ENCODE measurements around the gene RBM38.
"Not testable (repeated sequence)": the region's sequence is repeated elsewhere in the genome, so short reads cannot be mapped to it uniquely, and the experiment has no call there.

DNA sequence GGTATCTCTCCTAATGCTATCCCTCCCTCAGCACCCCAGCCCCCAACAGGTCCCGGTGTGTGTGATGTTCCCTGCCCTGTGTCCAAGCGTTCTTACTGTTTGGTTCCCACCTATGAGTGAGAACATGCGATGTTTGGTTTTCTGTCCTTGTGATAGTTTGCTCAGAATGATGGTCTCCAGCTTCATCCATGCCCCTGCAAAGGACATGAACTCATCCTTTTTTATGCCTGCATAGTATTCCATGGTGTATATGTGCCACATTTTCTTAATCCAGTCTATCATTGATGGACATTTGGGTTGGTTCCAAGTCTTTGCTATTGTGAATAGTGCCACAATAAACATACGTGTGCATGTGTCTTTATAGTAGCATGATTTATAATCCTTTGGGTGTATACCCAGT, 28.3 kb downstream of the RBM38 start:
- TF ChIP-seq MXI1 (IDR thresholded peaks at IDR 0.05; ENCODE audit: low read depth, low read length); EGR1 (IDR thresholded peaks at IDR 0.05; ENCODE audit: borderline replicate concordance in 1 of 2, low read depth in 2 of 2, low read length in 2 of 2); POLR2A (IDR thresholded peaks at IDR 0.05; ENCODE audit: low read depth, low read length); RBBP5 (conservative IDR thresholded peaks at IDR 0.05); NR2C2 (IDR thresholded peaks at IDR 0.05; ENCODE audit: borderline replicate concordance, control insufficient read depth, insufficient read length, low read depth); CREB1 (IDR thresholded peaks at IDR 0.05; ENCODE audit: low read depth); POLR2AphosphoS2 (IDR thresholded peaks at IDR 0.05; ENCODE audit: low read depth, low read length); YY1 (IDR thresholded peaks at IDR 0.05; ENCODE audit: low read depth, low read length); ZNF384 (IDR thresholded peaks at IDR 0.05; ENCODE audit: borderline replicate concordance, low read depth, low read length); ZNF207 (IDR thresholded peaks at IDR 0.05; ENCODE audit: borderline replicate concordance): not testable (repeated sequence)
- TF ChIP-seq, protein P1, sequence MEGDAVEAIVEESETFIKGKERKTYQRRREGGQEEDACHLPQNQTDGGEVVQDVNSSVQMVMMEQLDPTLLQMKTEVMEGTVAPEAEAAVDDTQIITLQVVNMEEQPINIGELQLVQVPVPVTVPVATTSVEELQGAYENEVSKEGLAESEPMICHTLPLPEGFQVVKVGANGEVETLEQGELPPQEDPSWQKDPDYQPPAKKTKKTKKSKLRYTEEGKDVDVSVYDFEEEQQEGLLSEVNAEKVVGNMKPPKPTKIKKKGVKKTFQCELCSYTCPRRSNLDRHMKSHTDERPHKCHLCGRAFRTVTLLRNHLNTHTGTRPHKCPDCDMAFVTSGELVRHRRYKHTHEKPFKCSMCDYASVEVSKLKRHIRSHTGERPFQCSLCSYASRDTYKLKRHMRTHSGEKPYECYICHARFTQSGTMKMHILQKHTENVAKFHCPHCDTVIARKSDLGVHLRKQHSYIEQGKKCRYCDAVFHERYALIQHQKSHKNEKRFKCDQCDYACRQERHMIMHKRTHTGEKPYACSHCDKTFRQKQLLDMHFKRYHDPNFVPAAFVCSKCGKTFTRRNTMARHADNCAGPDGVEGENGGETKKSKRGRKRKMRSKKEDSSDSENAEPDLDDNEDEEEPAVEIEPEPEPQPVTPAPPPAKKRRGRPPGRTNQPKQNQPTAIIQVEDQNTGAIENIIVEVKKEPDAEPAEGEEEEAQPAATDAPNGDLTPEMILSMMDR (IDR thresholded peaks at IDR 0.05 in 2 of 3, conservative IDR thresholded peaks at IDR 0.05 in 1 of 3; ENCODE audit: control insufficient read depth in 2 of 3, extremely low read depth in 1 of 3, insufficient read depth in 1 of 3, low read depth in 3 of 3, low read length in 3 of 3) = not testable (repeated sequence)
- TF ChIP-seq, protein P2, sequence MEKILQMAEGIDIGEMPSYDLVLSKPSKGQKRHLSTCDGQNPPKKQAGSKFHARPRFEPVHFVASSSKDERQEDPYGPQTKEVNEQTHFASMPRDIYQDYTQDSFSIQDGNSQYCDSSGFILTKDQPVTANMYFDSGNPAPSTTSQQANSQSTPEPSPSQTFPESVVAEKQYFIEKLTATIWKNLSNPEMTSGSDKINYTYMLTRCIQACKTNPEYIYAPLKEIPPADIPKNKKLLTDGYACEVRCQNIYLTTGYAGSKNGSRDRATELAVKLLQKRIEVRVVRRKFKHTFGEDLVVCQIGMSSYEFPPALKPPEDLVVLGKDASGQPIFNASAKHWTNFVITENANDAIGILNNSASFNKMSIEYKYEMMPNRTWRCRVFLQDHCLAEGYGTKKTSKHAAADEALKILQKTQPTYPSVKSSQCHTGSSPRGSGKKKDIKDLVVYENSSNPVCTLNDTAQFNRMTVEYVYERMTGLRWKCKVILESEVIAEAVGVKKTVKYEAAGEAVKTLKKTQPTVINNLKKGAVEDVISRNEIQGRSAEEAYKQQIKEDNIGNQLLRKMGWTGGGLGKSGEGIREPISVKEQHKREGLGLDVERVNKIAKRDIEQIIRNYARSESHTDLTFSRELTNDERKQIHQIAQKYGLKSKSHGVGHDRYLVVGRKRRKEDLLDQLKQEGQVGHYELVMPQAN (conservative IDR thresholded peaks at IDR 0.05) = not testable (repeated sequence)
- TF ChIP-seq, protein P3, sequence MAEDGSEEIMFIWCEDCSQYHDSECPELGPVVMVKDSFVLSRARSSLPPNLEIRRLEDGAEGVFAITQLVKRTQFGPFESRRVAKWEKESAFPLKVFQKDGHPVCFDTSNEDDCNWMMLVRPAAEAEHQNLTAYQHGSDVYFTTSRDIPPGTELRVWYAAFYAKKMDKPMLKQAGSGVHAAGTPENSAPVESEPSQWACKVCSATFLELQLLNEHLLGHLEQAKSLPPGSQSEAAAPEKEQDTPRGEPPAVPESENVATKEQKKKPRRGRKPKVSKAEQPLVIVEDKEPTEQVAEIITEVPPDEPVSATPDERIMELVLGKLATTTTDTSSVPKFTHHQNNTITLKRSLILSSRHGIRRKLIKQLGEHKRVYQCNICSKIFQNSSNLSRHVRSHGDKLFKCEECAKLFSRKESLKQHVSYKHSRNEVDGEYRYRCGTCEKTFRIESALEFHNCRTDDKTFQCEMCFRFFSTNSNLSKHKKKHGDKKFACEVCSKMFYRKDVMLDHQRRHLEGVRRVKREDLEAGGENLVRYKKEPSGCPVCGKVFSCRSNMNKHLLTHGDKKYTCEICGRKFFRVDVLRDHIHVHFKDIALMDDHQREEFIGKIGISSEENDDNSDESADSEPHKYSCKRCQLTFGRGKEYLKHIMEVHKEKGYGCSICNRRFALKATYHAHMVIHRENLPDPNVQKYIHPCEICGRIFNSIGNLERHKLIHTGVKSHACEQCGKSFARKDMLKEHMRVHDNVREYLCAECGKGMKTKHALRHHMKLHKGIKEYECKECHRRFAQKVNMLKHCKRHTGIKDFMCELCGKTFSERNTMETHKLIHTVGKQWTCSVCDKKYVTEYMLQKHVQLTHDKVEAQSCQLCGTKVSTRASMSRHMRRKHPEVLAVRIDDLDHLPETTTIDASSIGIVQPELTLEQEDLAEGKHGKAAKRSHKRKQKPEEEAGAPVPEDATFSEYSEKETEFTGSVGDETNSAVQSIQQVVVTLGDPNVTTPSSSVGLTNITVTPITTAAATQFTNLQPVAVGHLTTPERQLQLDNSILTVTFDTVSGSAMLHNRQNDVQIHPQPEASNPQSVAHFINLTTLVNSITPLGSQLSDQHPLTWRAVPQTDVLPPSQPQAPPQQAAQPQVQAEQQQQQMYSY (CRISPR knock-in tag; IDR thresholded peaks at IDR 0.05) = not testable (repeated sequence)
- TF ChIP-seq, protein P4, sequence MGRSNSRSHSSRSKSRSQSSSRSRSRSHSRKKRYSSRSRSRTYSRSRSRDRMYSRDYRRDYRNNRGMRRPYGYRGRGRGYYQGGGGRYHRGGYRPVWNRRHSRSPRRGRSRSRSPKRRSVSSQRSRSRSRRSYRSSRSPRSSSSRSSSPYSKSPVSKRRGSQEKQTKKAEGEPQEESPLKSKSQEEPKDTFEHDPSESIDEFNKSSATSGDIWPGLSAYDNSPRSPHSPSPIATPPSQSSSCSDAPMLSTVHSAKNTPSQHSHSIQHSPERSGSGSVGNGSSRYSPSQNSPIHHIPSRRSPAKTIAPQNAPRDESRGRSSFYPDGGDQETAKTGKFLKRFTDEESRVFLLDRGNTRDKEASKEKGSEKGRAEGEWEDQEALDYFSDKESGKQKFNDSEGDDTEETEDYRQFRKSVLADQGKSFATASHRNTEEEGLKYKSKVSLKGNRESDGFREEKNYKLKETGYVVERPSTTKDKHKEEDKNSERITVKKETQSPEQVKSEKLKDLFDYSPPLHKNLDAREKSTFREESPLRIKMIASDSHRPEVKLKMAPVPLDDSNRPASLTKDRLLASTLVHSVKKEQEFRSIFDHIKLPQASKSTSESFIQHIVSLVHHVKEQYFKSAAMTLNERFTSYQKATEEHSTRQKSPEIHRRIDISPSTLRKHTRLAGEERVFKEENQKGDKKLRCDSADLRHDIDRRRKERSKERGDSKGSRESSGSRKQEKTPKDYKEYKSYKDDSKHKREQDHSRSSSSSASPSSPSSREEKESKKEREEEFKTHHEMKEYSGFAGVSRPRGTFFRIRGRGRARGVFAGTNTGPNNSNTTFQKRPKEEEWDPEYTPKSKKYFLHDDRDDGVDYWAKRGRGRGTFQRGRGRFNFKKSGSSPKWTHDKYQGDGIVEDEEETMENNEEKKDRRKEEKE (IDR thresholded peaks at IDR 0.05) = not testable (repeated sequence)

All from GM12878 (cell line).